ENCODE data around the gene ADCY3.

Gene ADCY3

GRCh38 chr2:24844023-24844685, 75.9 kb downstream of the ADCY3 start:
- DNase-seq (ENCODE audit: low spot score) = no peak

- DNase-seq (ENCODE audit: low spot score) = no peak
These were observed 76.6 kb downstream of the ADCY3 start for GRCh38 chr2:24843330-24843860.

- DNase-seq (ENCODE audit: low spot score) = no peak
These were observed 77.7 kb downstream of the ADCY3 start for GRCh38 chr2:24842081-24843050.

- no peak for DNase-seq (ENCODE audit: low spot score)
These were observed 78.8 kb downstream of the ADCY3 start for GRCh38 chr2:24840962-24841945.

- no peak for DNase-seq (ENCODE audit: low spot score)
These were observed 79.7 kb downstream of the ADCY3 start for GRCh38 chr2:24840164-24840869.

GRCh38 chr2:24839729-24840128, 80.3 kb downstream of the ADCY3 start:
- no peak for DNase-seq (ENCODE audit: low spot score)

GRCh38 chr2:24838541-24838940, 81.5 kb downstream of the ADCY3 start:
- no peak for DNase-seq (ENCODE audit: low spot score)

- no peak for DNase-seq (ENCODE audit: low spot score)
These were observed 82.0 kb downstream of the ADCY3 start for GRCh38 chr2:24837996-24838513.

- no peak for DNase-seq (ENCODE audit: low spot score)
These were observed 83.3 kb downstream of the ADCY3 start for GRCh38 chr2:24836706-24837105.

- DNase-seq (ENCODE audit: low spot score) = no peak
These were observed 83.8 kb downstream of the ADCY3 start for GRCh38 chr2:24836206-24836605.

GRCh38 chr2:24835411-24835810, 84.6 kb downstream of the ADCY3 start:
- DNase-seq (ENCODE audit: low spot score) = peak; percentile 45

GRCh38 chr2:24834733-24835395, 85.2 kb downstream of the ADCY3 start:
- DNase-seq (ENCODE audit: low spot score) = no peak

- no peak for DNase-seq (ENCODE audit: low spot score)
These were observed 86.0 kb downstream of the ADCY3 start for GRCh38 chr2:24833821-24834732.

GRCh38 chr2:24832931-24833701, 86.9 kb downstream of the ADCY3 start:
- no peak for DNase-seq (ENCODE audit: low spot score)

GRCh38 chr2:24832521-24832920, 87.5 kb downstream of the ADCY3 start:
- no peak for DNase-seq (ENCODE audit: low spot score)

- DNase-seq (ENCODE audit: low spot score) = no peak
These were observed 88.0 kb downstream of the ADCY3 start for GRCh38 chr2:24832073-24832461.

GRCh38 chr2:24831221-24832072, 88.6 kb downstream of the ADCY3 start:
- no peak for DNase-seq (ENCODE audit: low spot score)

- no peak for DNase-seq (ENCODE audit: low spot score)
These were observed 89.3 kb downstream of the ADCY3 start for GRCh38 chr2:24830786-24831185.
